NCI-H1694 (cell line): ENCODE data around the gene PLXNB2.

Source experiments
- DNase-seq: peaks from one replicate; lab custom pipeline; 2025; lab: John Stamatoyannopoulos, UW

PLXNB2 gene

DNA sequence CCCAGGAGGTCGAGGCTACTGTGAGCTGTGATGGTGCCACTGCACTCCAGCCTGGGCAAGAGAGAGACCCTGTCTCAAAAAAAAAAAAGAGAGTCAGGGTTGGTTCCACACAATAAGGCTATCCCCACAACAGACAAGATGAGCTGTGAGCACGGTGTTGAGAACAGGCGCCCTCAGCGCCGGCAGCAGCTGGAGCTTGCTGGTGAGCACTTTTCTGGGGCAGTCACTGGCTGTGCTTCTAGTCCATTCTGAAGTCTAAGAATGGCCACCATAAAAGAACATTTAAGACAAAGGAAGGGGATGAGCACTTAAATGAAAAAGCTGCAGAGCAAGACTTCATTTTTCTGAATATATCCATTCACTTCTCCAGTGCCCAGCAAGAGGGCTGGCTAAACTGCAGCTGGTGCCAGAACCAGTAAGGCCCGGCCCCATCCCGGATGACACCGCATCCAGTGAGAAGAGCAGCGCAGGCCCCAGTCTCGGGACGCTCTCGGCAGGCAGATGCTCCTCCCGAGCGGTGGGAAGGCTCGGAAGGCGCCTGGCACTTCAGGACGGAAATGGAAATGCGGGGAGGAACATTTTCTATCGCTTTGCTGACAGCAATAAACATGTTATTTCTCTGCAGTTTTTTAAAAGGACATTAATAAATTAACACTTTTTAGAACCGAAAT lies 74.8 kb downstream of the PLXNB2 start:
- no peak for DNase-seq

DNA sequence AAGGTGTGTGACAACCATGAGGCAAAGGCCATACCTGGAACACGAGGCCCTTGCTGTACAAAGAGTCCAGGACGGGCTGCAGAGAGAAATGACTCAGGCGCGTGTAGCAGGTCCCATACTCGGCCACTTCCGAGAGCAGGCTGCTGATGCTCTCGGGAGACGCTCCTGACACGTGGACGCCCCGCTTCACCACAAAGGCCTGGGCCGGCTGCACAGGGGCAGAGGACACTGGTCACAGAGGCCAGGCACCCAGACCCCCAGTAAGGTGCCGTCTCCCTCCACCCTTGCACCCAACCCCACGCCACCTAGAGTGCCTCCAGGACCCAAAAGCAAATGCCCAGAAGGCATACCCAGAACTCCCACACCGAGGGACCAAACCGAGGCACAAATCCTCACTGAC lies 78.1 kb downstream of the PLXNB2 start:
- no peak for DNase-seq

GRCh38 chr22:50228366-50228765 lies 79.1 kb downstream of the PLXNB2 start:
- DNase-seq = no peak

DNA sequence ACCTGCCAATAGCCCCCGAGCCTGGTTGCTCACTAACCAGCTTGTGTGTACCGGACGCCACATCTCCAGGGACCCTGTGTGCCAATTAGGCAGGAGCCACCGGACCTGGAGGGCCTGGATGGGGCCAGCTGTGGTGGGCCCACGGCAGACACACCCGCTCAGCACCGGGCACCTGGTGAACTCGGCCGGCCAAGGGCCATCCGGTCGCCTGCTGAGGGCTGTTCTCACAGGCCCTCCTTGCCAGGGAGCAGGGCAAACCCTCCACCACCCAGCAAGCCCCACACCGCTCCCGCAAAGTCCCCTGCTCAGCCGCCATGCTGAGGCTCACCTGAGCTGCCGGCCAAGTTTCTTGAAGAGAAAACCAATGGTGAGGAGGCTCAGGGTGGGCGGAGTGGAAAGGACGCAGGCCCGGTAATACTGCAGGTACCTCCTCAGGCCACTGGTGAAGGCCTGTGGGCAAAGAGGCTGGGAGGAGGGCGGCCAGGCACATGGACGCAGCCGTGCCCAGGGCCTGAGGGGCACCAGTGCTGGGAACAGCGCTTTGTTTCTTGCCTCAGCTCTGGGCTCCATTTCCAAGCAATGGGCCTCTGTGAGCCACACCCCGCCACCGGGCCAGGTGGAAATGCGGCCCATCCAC lies 79.7 kb downstream of the PLXNB2 start:
- no peak for DNase-seq

DNA sequence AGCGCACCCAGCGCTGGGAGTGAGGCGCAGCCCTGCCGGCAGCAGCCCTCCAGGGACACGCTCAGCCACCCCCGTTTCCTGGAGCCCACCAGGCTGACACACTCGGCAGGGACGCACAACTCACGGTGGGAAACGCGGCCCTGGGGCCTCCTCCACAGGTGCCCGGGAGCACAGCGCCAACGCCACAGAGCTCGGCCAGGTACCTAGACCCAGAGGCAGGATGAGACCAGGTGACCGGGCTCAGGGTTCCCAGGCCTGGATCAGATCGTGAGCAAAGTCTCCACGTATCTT lies 80.6 kb downstream of the PLXNB2 start:
- DNase-seq = no peak

GRCh38 chr22:50226063-50226874 lies 81.2 kb downstream of the PLXNB2 start:
- no peak for DNase-seq

GRCh38 chr22:50225200-50225969 lies 82.1 kb downstream of the PLXNB2 start:
- DNase-seq = no peak
